Transverse colon (tissue), 4 donors: ENCODE results near the gene HDAC1. TPM values are rescaled to one million over a fixed set of nuclear protein-coding genes. Genes with fewer than 3 reads are reported as not detected.

ENCODE experiments used
- DNase-seq: peaks from one replicate; pipeline ENCODE4 v3.0.0-alpha.2; 2019
- H3K27ac ChIP-seq, 4 donors: fragments of 200-600 bp; sonication (generic); 2 replicates each; pipeline ENCODE4 v1.5.1; 2016 to 2018; ENCODE audit warnings: inconsistent platforms in 4 of 4
- H3K27me3 ChIP-seq: fragments of 200-600 bp; sonication (generic); 2 replicates; pipeline ENCODE4 v1.5.1; 2017; ENCODE audit warnings: inconsistent platforms
- H3K36me3 ChIP-seq, 4 donors: fragments of 200-600 bp; sonication (generic); 2 replicates each; pipeline ENCODE4 v1.5.1; 2017 to 2019; ENCODE audit warnings: inconsistent platforms in 4 of 4
- H3K4me1 ChIP-seq, 4 donors: fragments of 200-600 bp; sonication (generic); 2 replicates each; pipeline ENCODE4 v1.5.1; 2017 to 2020; ENCODE audit warnings: inconsistent platforms in 4 of 4
- H3K4me3 ChIP-seq, 4 donors: fragments of 200-600 bp; sonication (generic); 1 replicate in 1 of 4; 2 replicates in 3 of 4; pipeline versions ENCODE4 v1.5.1 to v1.6.1; 2017 to 2019; ENCODE audit warnings: inconsistent platforms in 4 of 4
- H3K9me3 ChIP-seq, 2 donors: fragments of 200-600 bp; sonication (generic); 2 replicates each; pipeline ENCODE4 v1.5.1; 2017 to 2019; ENCODE audit warnings: inconsistent platforms in 2 of 2
- EP300 ChIP-seq: sonication (generic); formaldehyde crosslinking; IDR thresholded peaks from one replicate; pipeline ENCODE4 v1.6.1; 2017; ENCODE audit warnings: antibody characterized with exemption, low read depth
- POLR2A ChIP-seq: fragments of 450-650 bp; IDR thresholded peaks from one replicate; pipeline ENCODE4 v1.6.1; 2016; ENCODE audit warnings: antibody characterized with exemption, mild to moderate bottlenecking, moderate library complexity
- POLR2AphosphoS5 ChIP-seq, 3 donors: sonication (generic); formaldehyde crosslinking; IDR thresholded peaks; one replicate each; pipeline ENCODE4 v1.6.1; 2016; ENCODE audit warnings: antibody characterized with exemption in 3 of 3
- WGBS, 2 donors: methylation state at CpG; one replicate each; pipeline ENCODE4 v1.1.5; 2018; ENCODE audit warnings: low coverage in 1 of 2; 5-methylcytosine and 5-hydroxymethylcytosine counted together
- in situ Hi-C, 4 donors: fragments of 200-750 bp; cut with MboI; loops; one replicate each; pipeline versions ENCODE4 v1.15.0 to v1.15.1; 2017; ENCODE audit warnings: low sequenced_read_pairs in 3 of 4, low pct_ligation_motif_present in 1 of 4, low pct_unique_long_range_greater_than_20kb in 1 of 4
- intact Hi-C: fragments of 100-400 bp; cut with DNase I; formaldehyde crosslinking; loops from one replicate; pipeline ENCODE4 v1.15.1; 2023; ENCODE audit warnings: low total_unique reads
- total RNA-seq, 4 donors: library from RNA; depleted of rRNA; stranded (reverse); fragments of >200 nt; gene quantifications; one replicate each; pipeline ENCODE4 v1.1.0, GENCODE V29; 2016
- TF ChIP-seq, protein P1 (sequence below), 5 experiments: fragments of 200-600 bp in 3 of 5; fragments of 450-650 bp in 2 of 5; sonication (generic) in 3 of 5; IDR thresholded peaks; 1 replicate in 2 of 5; 2 replicates in 3 of 5; pipeline ENCODE4 v1.5.1; 2016 to 2017; ENCODE audit warnings: antibody characterized with exemption in 5 of 5, inconsistent platforms in 3 of 5, mild to moderate bottlenecking in 2 of 5, moderate library complexity in 1 of 5

The HDAC1 gene
- total RNA-seq, 4 donors from 2014 or later = 85.2 to 218 (median 174) TPM

DNA sequence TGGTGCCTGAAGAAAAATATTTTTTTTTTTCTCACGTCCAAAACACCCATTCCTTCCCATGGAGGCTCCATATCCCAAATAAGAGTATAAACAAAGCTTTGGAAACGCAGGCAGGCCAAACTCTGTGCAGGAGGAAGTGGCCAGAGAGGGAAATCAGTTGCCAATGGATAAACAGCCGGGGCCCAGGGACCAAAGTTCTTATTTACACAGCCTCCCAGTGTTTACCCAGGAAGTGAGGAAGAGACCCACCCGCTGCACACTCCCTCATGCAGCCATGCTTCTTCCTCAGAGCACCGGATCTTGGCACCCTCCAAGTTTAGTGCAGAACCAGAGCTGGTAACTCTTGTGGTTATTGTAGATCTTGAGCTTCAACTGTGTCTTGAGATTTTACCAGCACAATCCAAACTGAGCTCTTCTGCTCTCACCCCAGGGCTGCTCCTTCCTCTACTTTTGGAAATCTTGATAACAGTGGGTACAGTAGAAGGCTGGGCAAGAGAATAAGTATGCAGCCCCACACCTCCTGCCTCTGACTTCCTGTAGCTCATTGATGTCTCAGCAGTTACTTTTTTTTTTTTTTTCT lies 29.9 kb downstream of the HDAC1 start:
- Histone ChIP-seq H3K4me1 (peaks cover 11 to 50% (median 31%) of the 10 kb centered on the region in 4 donors), H3K27me3 (no peaks in the 10 kb centered on the region), H3K4me3 (peak overlapping the region in 1 of 4 donors; percentile 20), H3K27ac (peak overlapping the region; percentile 86 to 88 (median 86)), H3K9me3 (no peaks in the 10 kb centered on the region), H3K36me3 (peaks cover 0 to 46% (median 15%) of the 10 kb centered on the region in 4 donors)
- in situ Hi-C loops = no loop called here
- 29 to 37% methylated on average over 3 to 5 of the region's 5 CpGs for WGBS, 2 donors
- TF ChIP-seq POLR2A (no peak), POLR2AphosphoS5 (IDR thresholded peaks at IDR 0.05) (peak in 2 of 3 donors; percentile 62 to 66), EP300 (peak; percentile 54)
- TF ChIP-seq, protein P1, sequence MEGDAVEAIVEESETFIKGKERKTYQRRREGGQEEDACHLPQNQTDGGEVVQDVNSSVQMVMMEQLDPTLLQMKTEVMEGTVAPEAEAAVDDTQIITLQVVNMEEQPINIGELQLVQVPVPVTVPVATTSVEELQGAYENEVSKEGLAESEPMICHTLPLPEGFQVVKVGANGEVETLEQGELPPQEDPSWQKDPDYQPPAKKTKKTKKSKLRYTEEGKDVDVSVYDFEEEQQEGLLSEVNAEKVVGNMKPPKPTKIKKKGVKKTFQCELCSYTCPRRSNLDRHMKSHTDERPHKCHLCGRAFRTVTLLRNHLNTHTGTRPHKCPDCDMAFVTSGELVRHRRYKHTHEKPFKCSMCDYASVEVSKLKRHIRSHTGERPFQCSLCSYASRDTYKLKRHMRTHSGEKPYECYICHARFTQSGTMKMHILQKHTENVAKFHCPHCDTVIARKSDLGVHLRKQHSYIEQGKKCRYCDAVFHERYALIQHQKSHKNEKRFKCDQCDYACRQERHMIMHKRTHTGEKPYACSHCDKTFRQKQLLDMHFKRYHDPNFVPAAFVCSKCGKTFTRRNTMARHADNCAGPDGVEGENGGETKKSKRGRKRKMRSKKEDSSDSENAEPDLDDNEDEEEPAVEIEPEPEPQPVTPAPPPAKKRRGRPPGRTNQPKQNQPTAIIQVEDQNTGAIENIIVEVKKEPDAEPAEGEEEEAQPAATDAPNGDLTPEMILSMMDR (IDR thresholded peaks at IDR 0.05) = no peak
- peak; percentile 87 for DNase-seq
- intact Hi-C loops = no loop called here

DNA sequence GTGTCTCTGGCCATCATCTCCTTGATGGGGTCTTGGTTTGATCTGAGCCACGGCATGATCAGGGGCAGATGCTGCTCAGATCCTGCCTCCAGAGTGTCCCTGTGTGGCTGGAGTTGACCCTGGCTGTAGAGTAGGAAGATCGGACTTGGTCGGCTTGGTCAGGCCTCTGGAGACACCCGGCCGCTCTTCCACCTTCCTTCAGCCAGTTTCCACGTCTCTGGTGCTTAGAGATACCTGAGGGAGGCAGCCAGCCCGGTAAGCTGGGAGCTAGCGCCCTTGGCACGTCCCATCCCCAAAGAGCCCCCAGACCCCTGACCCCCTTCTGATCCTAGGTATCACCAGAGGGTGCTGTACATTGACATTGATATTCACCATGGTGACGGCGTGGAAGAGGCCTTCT lies 35.3 kb downstream of the HDAC1 start:
- intact Hi-C loops = no loop called here
- no peak for DNase-seq
- WGBS, 2 donors = 97 to 100% methylated on average over 1 to 11 of the region's 11 CpGs
- Histone ChIP-seq H3K4me1 (peaks cover 2 to 18% (median 13%) of the 10 kb centered on the region in 4 donors), H3K27ac (no peak overlapping the region), H3K27me3 (no peaks in the 10 kb centered on the region), H3K4me3 (no peak overlapping the region), H3K9me3 (no peaks in the 10 kb centered on the region), H3K36me3 (peaks cover 0 to 50% (median 23%) of the 10 kb centered on the region in 4 donors)
- TF ChIP-seq, protein P1 (IDR thresholded peaks at IDR 0.05) = no peak
- TF ChIP-seq EP300 (no peak), POLR2AphosphoS5 (IDR thresholded peaks at IDR 0.05) (no peak), POLR2A (no peak)
- in situ Hi-C loops = no loop called here

DNA sequence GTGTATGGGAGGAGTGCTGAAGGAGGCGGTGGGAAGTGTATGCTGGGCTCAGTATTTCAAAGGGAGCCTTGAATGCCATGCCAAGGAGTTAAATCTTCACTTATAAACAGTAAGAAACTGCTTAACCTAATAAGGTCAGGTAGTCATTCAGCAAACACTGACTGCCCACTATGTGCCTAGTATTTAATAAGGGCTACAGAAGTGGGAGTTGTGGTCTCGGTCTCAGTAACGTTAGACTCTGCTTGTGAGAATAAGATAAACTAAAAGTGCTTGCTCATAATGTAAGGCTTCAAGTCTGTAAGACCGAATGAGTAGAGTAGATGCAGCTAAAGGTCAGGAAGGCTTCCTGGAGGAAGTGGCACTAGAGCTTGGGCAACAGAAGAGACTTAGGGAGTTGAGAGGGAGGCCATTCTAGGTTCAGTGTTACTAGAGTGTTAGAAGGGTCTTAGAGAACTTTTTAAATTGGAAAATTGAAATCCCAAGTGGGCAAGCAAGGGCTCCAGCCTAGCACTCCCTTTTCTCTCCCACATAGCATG lies 38.1 kb downstream of the HDAC1 start:
- Histone ChIP-seq H3K4me3 (no peak overlapping the region), H3K9me3 (no peaks in the 10 kb centered on the region), H3K27ac (no peak overlapping the region), H3K4me1 (peaks cover 8 to 26% (median 16%) of the 10 kb centered on the region in 4 donors), H3K36me3 (peaks cover 0 to 48% (median 23%) of the 10 kb centered on the region in 4 donors), H3K27me3 (no peaks in the 10 kb centered on the region)
- in situ Hi-C loops (no loop called here), intact Hi-C loops (no loop called here)
- TF ChIP-seq POLR2AphosphoS5 (IDR thresholded peaks at IDR 0.05) = no peak
- no peak for TF ChIP-seq EP300
- TF ChIP-seq, protein P1 (IDR thresholded peaks at IDR 0.05) = no peak
- no peak for TF ChIP-seq POLR2A
- no peak for DNase-seq
- WGBS, 2 donors = 84 to 88% methylated on average over 4 of the region's 4 CpGs

DNA sequence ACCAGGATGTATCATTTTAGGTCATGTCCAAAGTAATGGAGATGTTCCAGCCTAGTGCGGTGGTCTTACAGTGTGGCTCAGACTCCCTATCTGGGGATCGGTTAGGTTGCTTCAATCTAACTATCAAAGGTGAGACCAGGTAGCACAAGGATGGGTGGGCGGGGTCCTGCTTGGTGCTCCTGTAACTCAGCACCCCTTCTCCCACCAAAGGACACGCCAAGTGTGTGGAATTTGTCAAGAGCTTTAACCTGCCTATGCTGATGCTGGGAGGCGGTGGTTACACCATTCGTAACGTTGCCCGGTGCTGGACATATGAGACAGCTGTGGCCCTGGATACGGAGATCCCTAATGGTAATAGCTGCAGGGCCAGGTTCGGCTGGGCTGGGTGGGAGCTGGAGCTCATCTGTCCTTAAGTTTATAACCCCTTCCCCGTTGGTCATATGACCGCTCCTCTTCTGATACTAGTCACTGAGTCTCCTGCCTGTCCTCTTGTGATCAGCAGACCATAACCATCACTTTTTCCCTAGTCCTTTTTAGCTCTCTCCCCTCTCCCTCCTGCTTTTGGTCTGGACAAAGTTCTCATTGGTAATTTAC lies 38.8 kb downstream of the HDAC1 start:
- H3K9me3 ChIP-seq = no peaks in the 10 kb centered on the region
- no peak overlapping the region for H3K27ac ChIP-seq
- intact Hi-C loops = no loop called here
- DNase-seq = no peak
- peaks cover 8 to 29% (median 18%) of the 10 kb centered on the region in 4 donors for H3K4me1 ChIP-seq
- no peaks in the 10 kb centered on the region for H3K27me3 ChIP-seq
- H3K4me3 ChIP-seq = no peak overlapping the region
- WGBS, 2 donors = 80 to 90% methylated on average over 2 to 11 of the region's 12 CpGs
- peaks cover 0 to 42% (median 20%) of the 10 kb centered on the region in 4 donors for H3K36me3 ChIP-seq
- in situ Hi-C loops = no loop called here
- TF ChIP-seq POLR2A = no peak
- no peak for TF ChIP-seq POLR2AphosphoS5 (IDR thresholded peaks at IDR 0.05)
- TF ChIP-seq, protein P1 (IDR thresholded peaks at IDR 0.05) = no peak
- no peak for TF ChIP-seq EP300
